BJ (cell line): Measurements from ENCODE around the gene ARHGEF9. TPM values are rescaled to one million over a fixed set of nuclear protein-coding genes. Genes with fewer than 3 reads are reported as not detected.
A peak's percentile ranks its signal among the peaks of the same experiment; 100 is the strongest.

Experiments used
- CTCF ChIA-PET: fragments of 350-600 bp; formaldehyde crosslinking; extraction: SDS; loops from one replicate; lab custom pipeline; 2021; ENCODE audit warnings: antibody characterized with exemption, inconsistent platforms; lab: Yijun Ruan, JAX
- POLR2A ChIA-PET: fragments of 300-600 bp; sonication (Branson Sonifier 250); formaldehyde crosslinking; extraction: SDS; loops from one replicate; lab custom pipeline; 2021; ENCODE audit warnings: antibody characterized with exemption; lab: Charles Lee
- DNase-seq: peaks from one replicate; pipeline ENCODE4 v3.0.0-alpha.2; 2011; ENCODE audit warnings: low read depth
- H3K27me3 ChIP-seq: 2 replicates; pipeline ENCODE4 v1.6.0; 2011; ENCODE audit warnings: low read length; ENCODE audit not compliant: control insufficient read depth, insufficient read depth
- H3K36me3 ChIP-seq: 2 replicates; pipeline ENCODE4 v1.5.1; 2011; ENCODE audit warnings: low read length; ENCODE audit not compliant: control insufficient read depth, insufficient read depth
- H3K4me3 ChIP-seq: 2 replicates; pipeline ENCODE4 v1.5.1; 2011; ENCODE audit warnings: low read depth, mild to moderate bottlenecking, control low read depth, low read length
- polyA plus RNA-seq: library from polyadenylated mRNA; depleted of rRNA; stranded (reverse); fragments of >200 nt; gene quantifications from 2 replicates; pipeline ENCODE4 v1.2.3, GENCODE V29; 2011
- TF ChIP-seq, protein P1 (sequence below): IDR thresholded peaks from 2 replicates; pipeline ENCODE4 v1.5.1; 2011; ENCODE audit warnings: low read depth, mild to moderate bottlenecking, control low read depth, inconsistent platforms, low read length, moderate library complexity; ENCODE audit not compliant: insufficient read depth

Gene ARHGEF9
- polyA plus RNA-seq, 1 experiment, result 17.6 TPM

DNA sequence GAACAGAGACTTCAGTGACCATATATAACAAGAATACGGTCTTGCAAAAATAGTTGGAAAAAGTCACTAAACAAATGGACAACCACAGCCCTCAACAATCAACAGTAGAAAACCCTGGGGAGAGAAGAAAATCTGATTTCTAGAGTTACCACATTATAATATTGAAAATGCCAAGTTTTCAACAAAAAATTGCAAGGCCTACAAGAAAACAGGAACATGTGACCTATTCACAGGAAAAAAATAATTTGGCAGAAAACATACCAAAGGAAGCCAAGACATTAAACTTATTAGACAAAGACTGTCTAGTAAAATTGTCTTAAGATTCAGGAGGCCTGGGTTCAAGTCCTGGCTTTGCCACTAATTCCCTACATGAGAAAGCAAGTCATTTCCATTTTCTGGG, 64.7 kb downstream of the ARHGEF9 start:
- TF ChIP-seq, protein P1, sequence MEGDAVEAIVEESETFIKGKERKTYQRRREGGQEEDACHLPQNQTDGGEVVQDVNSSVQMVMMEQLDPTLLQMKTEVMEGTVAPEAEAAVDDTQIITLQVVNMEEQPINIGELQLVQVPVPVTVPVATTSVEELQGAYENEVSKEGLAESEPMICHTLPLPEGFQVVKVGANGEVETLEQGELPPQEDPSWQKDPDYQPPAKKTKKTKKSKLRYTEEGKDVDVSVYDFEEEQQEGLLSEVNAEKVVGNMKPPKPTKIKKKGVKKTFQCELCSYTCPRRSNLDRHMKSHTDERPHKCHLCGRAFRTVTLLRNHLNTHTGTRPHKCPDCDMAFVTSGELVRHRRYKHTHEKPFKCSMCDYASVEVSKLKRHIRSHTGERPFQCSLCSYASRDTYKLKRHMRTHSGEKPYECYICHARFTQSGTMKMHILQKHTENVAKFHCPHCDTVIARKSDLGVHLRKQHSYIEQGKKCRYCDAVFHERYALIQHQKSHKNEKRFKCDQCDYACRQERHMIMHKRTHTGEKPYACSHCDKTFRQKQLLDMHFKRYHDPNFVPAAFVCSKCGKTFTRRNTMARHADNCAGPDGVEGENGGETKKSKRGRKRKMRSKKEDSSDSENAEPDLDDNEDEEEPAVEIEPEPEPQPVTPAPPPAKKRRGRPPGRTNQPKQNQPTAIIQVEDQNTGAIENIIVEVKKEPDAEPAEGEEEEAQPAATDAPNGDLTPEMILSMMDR, result no peak
- no peak for DNase-seq
- POLR2A ChIA-PET, result no interaction called here

DNA sequence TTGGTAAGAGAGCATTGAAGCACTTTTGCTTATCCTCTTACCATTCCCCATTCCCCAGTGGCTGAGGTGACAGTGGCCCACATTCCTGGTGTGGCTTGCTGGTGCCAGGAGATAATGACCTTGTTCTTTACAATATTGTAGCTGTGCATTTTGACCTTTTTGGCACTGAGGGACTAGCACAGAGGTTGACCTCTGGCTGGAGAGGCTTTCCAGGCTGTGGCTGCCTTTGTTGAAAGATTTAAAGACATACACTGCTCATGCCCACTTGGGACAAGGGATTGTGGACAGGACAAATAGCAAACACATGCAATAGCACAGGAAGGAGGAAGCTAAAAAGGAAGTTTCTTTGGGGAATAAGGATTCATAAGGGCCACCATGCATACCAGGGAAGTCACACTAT, 65.4 kb downstream of the ARHGEF9 start:
- no peak for DNase-seq
- POLR2A ChIA-PET, result no interaction called here
- TF ChIP-seq, protein P1, result no peak
- CTCF ChIA-PET, result interaction anchor here (2.2 kb wide), 1 partner anchor 8 kb away, joined by 4 read pairs; no protein-coding TSS in a partner anchor
- Histone ChIP-seq H3K4me3 (no peak overlapping the region), H3K36me3 (no peaks in the 10 kb centered on the region), H3K27me3 (no peaks in the 10 kb centered on the region)

More for the DNA sequence above, 64.7 kb downstream of the ARHGEF9 start:
- no peaks in the 10 kb centered on the region for H3K27me3 ChIP-seq
- no peaks in the 10 kb centered on the region for H3K36me3 ChIP-seq
- CTCF ChIA-PET, result no interaction called here
- no peak overlapping the region for H3K4me3 ChIP-seq

DNA sequence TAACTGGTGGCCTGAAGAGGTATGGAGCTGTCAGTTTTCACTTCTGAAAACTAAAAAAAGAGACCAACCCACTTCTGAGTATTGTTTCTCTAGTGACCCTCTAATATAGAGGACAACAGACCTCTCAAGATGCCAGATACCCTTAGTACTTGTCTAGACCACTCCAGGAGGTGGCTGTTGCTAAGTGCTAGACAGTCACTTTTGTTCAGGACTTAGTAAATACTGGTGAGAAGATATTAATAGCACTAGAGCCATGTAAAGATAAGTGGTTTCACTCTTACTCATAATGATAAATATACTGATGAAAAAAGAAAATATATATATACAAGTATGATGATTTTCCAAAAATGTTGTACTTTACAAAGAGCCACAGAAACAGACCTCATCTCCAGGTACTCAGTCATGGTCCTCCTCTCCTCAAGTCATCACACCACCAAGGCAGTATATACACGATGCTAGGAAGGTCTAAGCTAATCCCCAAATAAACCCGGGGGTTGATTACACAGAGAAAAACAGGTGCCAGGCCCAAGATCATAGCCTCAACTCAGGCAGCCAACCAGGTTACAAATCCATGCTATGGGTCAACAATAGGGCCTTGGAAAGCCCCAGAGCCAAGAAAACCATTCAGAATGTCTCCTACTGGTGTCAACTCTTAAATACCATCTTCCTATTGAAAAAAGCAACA, 66.9 kb downstream of the ARHGEF9 start:
- no peaks in the 10 kb centered on the region for H3K27me3 ChIP-seq
- ChIA-PET POLR2A (no interaction called here), CTCF (interaction anchor here (2.2 kb wide), 1 partner anchor 9 kb away, joined by 4 read pairs; no protein-coding TSS in a partner anchor)
- no peak for DNase-seq
- no peaks in the 10 kb centered on the region for H3K36me3 ChIP-seq
- H3K4me3 ChIP-seq, result no peak overlapping the region
- TF ChIP-seq, protein P1, result no peak

DNA sequence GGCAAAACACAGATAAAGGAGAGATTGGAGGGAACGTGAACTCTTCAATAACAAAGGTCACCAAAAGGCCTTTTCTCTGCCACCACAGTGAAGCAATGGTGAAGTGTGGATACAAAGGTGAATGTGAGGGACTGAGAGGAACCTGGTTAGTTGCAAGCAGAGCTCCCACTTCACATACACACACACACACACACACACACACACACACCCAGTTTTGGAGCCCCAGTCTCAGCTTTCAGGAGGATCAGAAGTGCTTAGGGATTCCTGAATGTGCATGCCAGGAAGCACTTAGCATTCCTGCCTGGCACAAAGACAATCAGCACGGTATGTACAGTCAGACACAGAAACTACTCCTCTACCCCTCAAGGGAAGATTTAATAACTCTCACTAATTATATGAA, 71.5 kb downstream of the ARHGEF9 start:
- CTCF ChIA-PET, result no interaction called here
- TF ChIP-seq, protein P1, result no peak
- POLR2A ChIA-PET, result no interaction called here

DNA sequence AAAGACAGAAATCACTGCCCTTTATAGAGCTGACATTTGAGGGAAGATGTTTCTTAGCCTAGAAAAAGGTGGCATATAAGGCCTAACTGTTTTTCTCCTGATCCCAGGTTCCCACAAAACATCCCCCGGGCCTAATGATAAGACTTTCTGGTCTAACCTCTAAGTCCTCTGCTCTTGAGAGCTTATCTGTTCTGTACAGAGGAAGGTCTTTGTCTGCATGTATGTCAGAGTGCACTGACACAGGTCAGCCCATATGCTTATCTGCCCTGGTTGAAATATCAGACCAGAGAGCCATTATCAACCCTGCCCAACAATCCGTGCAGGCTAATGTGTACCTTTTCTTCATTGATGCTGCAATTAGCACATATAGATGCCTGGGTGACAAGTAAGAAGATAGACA, 76.2 kb downstream of the ARHGEF9 start:
- TF ChIP-seq, protein P1, result no peak
- ChIA-PET POLR2A (no interaction called here), CTCF (no interaction called here)
- no peak for DNase-seq
- H3K4me3 ChIP-seq, result no peak overlapping the region
- no peaks in the 10 kb centered on the region for H3K27me3 ChIP-seq
- H3K36me3 ChIP-seq, result 0 out of 2 replicates have a peak, but pooled peaks cover 1% of the 10 kb centered on the region

More for the DNA sequence above, 71.5 kb downstream of the ARHGEF9 start:
- H3K27me3 ChIP-seq, result no peaks in the 10 kb centered on the region
- H3K36me3 ChIP-seq, result no peaks in the 10 kb centered on the region
- peak; percentile 7 for DNase-seq
- H3K4me3 ChIP-seq, result no peak overlapping the region
